NT2/D1 (cell line): ENCODE results near the gene EFHB.

Source experiments
- YY1 ChIP-seq: IDR thresholded peaks from 2 replicates; pipeline ENCODE4 v1.6.1; 2011; ENCODE audit not compliant: insufficient read length, insufficient read depth
- ZNF274 ChIP-seq: IDR thresholded peaks from 2 replicates; pipeline ENCODE4 v1.6.1; 2011; ENCODE audit warnings: mild to moderate bottlenecking, low read depth, low read length

DNA sequence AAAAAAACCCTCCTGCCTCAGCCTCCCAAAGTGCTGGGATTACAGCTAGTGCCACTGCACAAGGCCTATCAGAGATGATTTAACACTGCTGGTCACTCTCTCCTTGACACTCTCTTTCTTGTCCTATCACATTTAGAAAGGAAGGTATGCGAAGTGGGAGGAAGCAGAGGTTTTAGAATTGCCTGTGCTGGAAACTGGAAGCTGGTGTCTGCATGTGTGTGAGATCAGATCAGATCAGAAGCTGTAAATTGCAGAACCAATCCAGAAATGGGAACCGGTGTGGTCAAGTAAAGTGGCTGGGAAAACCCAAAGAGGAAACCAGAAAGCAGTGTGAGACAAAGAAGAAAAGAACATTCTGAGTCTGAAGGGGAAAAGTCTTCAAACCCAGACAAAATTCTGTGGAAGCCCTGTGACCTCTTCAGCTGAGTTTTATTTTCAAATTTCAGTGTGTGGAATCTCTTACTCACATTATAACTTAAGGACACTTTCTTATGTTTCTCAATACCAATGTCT is 2.8 kb downstream of the EFHB start:
- no peak for TF ChIP-seq ZNF274
- TF ChIP-seq YY1 = no peak
